Smooth muscle cell (in vitro differentiated cells): ENCODE measurements around the gene HTR5A. TPM values are rescaled to one million over a fixed set of nuclear protein-coding genes. Genes with fewer than 3 reads are reported as not detected.

Experiments used
- DNase-seq: peaks from one replicate; lab custom pipeline; 2025; ENCODE audit not compliant: unreplicated experiment; lab: John Stamatoyannopoulos, UW
- H2AFZ ChIP-seq: fragments of 200-600 bp; sonication (generic); 2 replicates; pipeline ENCODE4 v1.6.0; 2016; ENCODE audit warnings: antibody characterized with exemption, low read depth, mild to moderate bottlenecking
- H3F3A ChIP-seq: fragments of 200-600 bp; sonication (generic); 2 replicates; pipeline ENCODE4 v1.6.0; 2017; ENCODE audit warnings: antibody characterized with exemption, low read depth
- H3K27ac ChIP-seq: fragments of 200-600 bp; sonication (generic); 2 replicates; pipeline ENCODE4 v1.5.1; 2016; ENCODE audit warnings: low read depth, mild to moderate bottlenecking
- H3K27me3 ChIP-seq: fragments of 200-600 bp; sonication (generic); 2 replicates; pipeline ENCODE4 v1.6.1; 2016; ENCODE audit warnings: low read depth, mild to moderate bottlenecking
- H3K36me3 ChIP-seq: fragments of 200-600 bp; sonication (generic); 2 replicates; pipeline ENCODE4 v1.5.1; 2016; ENCODE audit warnings: low read depth
- H3K4me1 ChIP-seq: fragments of 200-600 bp; sonication (generic); 2 replicates; pipeline ENCODE4 v1.5.1; 2016; ENCODE audit warnings: low read depth
- H3K4me2 ChIP-seq: fragments of 200-600 bp; sonication (generic); 2 replicates; pipeline ENCODE4 v1.6.0; 2016; ENCODE audit warnings: mild to moderate bottlenecking
- H3K4me3 ChIP-seq: fragments of 200-600 bp; sonication (generic); 2 replicates; pipeline ENCODE4 v1.5.1; 2016; ENCODE audit warnings: mild to moderate bottlenecking
- H3K79me2 ChIP-seq: fragments of 200-600 bp; sonication (generic); 2 replicates; pipeline ENCODE4 v1.6.0; 2016; ENCODE audit warnings: low read depth, mild to moderate bottlenecking
- H3K9ac ChIP-seq: fragments of 200-600 bp; sonication (generic); 2 replicates; pipeline ENCODE4 v1.6.0; 2016; ENCODE audit warnings: low read depth
- H3K9me3 ChIP-seq: fragments of 200-600 bp; sonication (generic); replicated peaks from 2 replicates; pipeline ENCODE4 v1.5.1; 2016; ENCODE audit warnings: low read depth
- H4K20me1 ChIP-seq: fragments of 200-600 bp; sonication (generic); 2 replicates; pipeline ENCODE4 v1.6.0; 2016; ENCODE audit warnings: low read depth
- CTCF ChIP-seq: fragments of 200-600 bp; sonication (generic); IDR thresholded peaks from 2 replicates; pipeline ENCODE4 v1.5.1; 2017; ENCODE audit warnings: borderline replicate concordance, mild to moderate bottlenecking, antibody characterized with exemption; ENCODE audit not compliant: insufficient read depth, poor library complexity, severe bottlenecking
- WGBS: methylation state at CpG from one replicate; pipeline ENCODE4 v1.1.7; 2016; ENCODE audit warnings: low lambda C conversion rate; 5-methylcytosine and 5-hydroxymethylcytosine counted together
- polyA plus RNA-seq: library from polyadenylated mRNA; unstranded; fragments of >200 nt; fragmentation: Nextera tagmentation; extraction: Ambion mirVana; gene quantifications from 2 replicates; pipeline ENCODE4 v1.2.1, GENCODE V29; 2016
- total RNA-seq: library from RNA; depleted of rRNA; stranded (reverse); fragments of >200 nt; gene quantifications from 2 replicates; pipeline ENCODE4 v1.2.3, GENCODE V29; 2014

Gene HTR5A
- total and polyA plus RNA-seq, 2 experiments from 2014 or later: not detected

- 73% methylated on average over 4 of the region's 4 CpGs for WGBS
- no peaks in the 10 kb centered on the region for H3K36me3 ChIP-seq
- no peaks in the 10 kb centered on the region for H3F3A ChIP-seq
- H3K4me2 ChIP-seq: no peak overlapping the region
- no peaks in the 10 kb centered on the region for H3K4me1 ChIP-seq
- DNase-seq: no peak
- H4K20me1 ChIP-seq: no peaks in the 10 kb centered on the region
- H3K9ac ChIP-seq: no peak overlapping the region
- no peak overlapping the region for H3K4me3 ChIP-seq
- TF ChIP-seq CTCF: no peak
- no peaks in the 10 kb centered on the region for H3K9me3 ChIP-seq
- H3K27ac ChIP-seq: no peak overlapping the region
- no peaks in the 10 kb centered on the region for H3K27me3 ChIP-seq
- H2AFZ ChIP-seq: no peak overlapping the region
- no peaks in the 10 kb centered on the region for H3K79me2 ChIP-seq
Measured at GRCh38 chr7:155090684-155091083, 20.6 kb downstream of the HTR5A start.

- 80% methylated on average over 2 of the region's 2 CpGs for WGBS
Measured at GRCh38 chr7:155093596-155093995, 23.5 kb downstream of the HTR5A start.

DNA sequence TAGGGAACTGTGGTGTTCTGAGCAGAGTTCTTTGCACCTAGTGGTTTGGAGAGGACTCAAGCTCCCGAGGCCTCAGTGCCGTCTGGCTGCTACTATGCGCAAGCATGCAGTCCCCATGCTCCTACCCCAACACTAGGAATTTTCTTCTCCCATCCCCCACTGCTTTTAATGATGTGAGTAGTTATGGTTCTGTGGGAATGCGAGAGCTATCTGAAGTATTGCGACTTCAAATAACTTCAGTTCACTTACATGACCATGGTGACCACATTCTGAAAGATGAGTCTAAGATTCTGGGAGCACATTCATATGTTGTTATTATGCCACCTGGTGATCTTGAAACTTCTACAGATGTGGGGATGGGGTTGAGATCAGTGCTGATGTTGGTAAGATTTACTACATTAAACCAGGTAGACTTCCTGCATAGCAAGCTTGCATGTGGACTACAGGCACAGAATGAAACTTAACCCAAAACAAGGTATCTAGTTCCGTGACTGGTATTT lies 24.6 kb downstream of the HTR5A start:
- Histone ChIP-seq H3F3A (no peaks in the 10 kb centered on the region), H4K20me1 (no peaks in the 10 kb centered on the region), H3K27me3 (no peaks in the 10 kb centered on the region), H3K4me2 (no peak overlapping the region), H3K4me1 (no peaks in the 10 kb centered on the region), H3K4me3 (no peak overlapping the region), H3K9me3 (no peaks in the 10 kb centered on the region), H3K9ac (no peak overlapping the region), H3K79me2 (no peaks in the 10 kb centered on the region), H3K27ac (no peak overlapping the region), H2AFZ (no peak overlapping the region), H3K36me3 (no peaks in the 10 kb centered on the region)
- 78% methylated on average over 6 of the region's 6 CpGs for WGBS
- TF ChIP-seq CTCF: no peak
- no peak for DNase-seq

More at GRCh38 chr7:155093596-155093995, 23.5 kb downstream of the HTR5A start:
- H3K9me3 ChIP-seq: no peaks in the 10 kb centered on the region
- H3K4me2 ChIP-seq: no peak overlapping the region
- no peak overlapping the region for H3K9ac ChIP-seq
- H3K4me1 ChIP-seq: no peaks in the 10 kb centered on the region
- no peak overlapping the region for H3K4me3 ChIP-seq
- TF ChIP-seq CTCF: no peak
- H3K36me3 ChIP-seq: no peaks in the 10 kb centered on the region
- H3F3A ChIP-seq: no peaks in the 10 kb centered on the region
- H3K27me3 ChIP-seq: no peaks in the 10 kb centered on the region
- H3K27ac ChIP-seq: no peak overlapping the region
- no peak overlapping the region for H2AFZ ChIP-seq
- no peaks in the 10 kb centered on the region for H3K79me2 ChIP-seq
- no peak for DNase-seq
- no peaks in the 10 kb centered on the region for H4K20me1 ChIP-seq

- H3K4me2 ChIP-seq: no peak overlapping the region
- H2AFZ ChIP-seq: no peak overlapping the region
- no peaks in the 10 kb centered on the region for H3K4me1 ChIP-seq
- H4K20me1 ChIP-seq: no peaks in the 10 kb centered on the region
- no peak overlapping the region for H3K9ac ChIP-seq
- no peak for TF ChIP-seq CTCF
- no peak overlapping the region for H3K4me3 ChIP-seq
- no peak for DNase-seq
- H3K36me3 ChIP-seq: no peaks in the 10 kb centered on the region
- no peaks in the 10 kb centered on the region for H3K79me2 ChIP-seq
- H3K9me3 ChIP-seq: no peaks in the 10 kb centered on the region
- 59% methylated on average over 3 of the region's 3 CpGs for WGBS
- no peaks in the 10 kb centered on the region for H3F3A ChIP-seq
- H3K27me3 ChIP-seq: no peaks in the 10 kb centered on the region
- no peak overlapping the region for H3K27ac ChIP-seq
Measured at GRCh38 chr7:155097338-155097737, 27.2 kb downstream of the HTR5A start.
